GM12878 (cell line): Measurements from ENCODE around the gene FEN1. TPM values are rescaled to one million over a fixed set of nuclear protein-coding genes. Genes with fewer than 3 reads are reported as not detected.

Source experiments
- ATAC-seq: fragments of 200-7000 bp; cut with Tn5 transposase; 3 replicates; pipeline ENCODE4 v1.9.1; 2020; ENCODE audit warnings: mild to moderate bottlenecking, moderate library complexity
- BruUV-seq: library from RNA; stranded (reverse); fragments of 400-500 nt; replicated peaks from 2 replicates; lab custom pipeline; 2021; lab: Mats Ljungman, UMichigan
- CTCF ChIA-PET: fragments of 300-600 bp; sonication (Branson Sonifier 250); formaldehyde crosslinking; extraction: SDS; loops from one replicate; lab custom pipeline; 2021; ENCODE audit warnings: inconsistent platforms; lab: Yijun Ruan, JAX
- POLR2A ChIA-PET: fragments of 350-600 bp; formaldehyde crosslinking; extraction: SDS; loops from one replicate; lab custom pipeline; 2021; ENCODE audit warnings: inconsistent platforms; lab: Charles Lee
- RAD21 ChIA-PET: fragments of 300-600 bp; sonication (Branson Sonifier 250); formaldehyde crosslinking; loops from one replicate; lab custom pipeline; 2023; ENCODE audit warnings: antibody characterized with exemption; ENCODE audit not compliant: unreplicated experiment; lab: Charles Lee
- SMC1A ChIA-PET: fragments of 300-600 bp; sonication (Branson Sonifier 250); formaldehyde crosslinking; loops from one replicate; lab custom pipeline; 2023; ENCODE audit not compliant: unreplicated experiment, uncharacterized antibody; lab: Charles Lee
- DNase-seq: peaks from one replicate; pipeline ENCODE4 v3.0.0-alpha.2; 2011; ENCODE audit warnings: low read depth, low spot score
- FAIRE-seq: peaks from 3 replicates; lab custom pipeline; 2011; peaks lifted over from hg19 to GRCh38; lab: Jason Lieb, UNC
- H2AFZ ChIP-seq: 2 replicates; pipeline ENCODE4 v1.6.0; 2011; ENCODE audit warnings: low read depth, low read length, control low read depth; ENCODE audit not compliant: control insufficient read depth
- H3K27ac ChIP-seq: 2 replicates; pipeline ENCODE4 v1.5.1; 2011; ENCODE audit warnings: control low read depth; ENCODE audit not compliant: control insufficient read depth, insufficient read depth
- H3K27me3 ChIP-seq, 2 experiments: replicated peaks in 1 of 2; 2 replicates each; pipeline versions ENCODE4 v1.6.0 to v1.6.1; 2011; ENCODE audit warnings: low read length in 1 of 2; ENCODE audit not compliant: control insufficient read depth in 2 of 2, insufficient read depth in 2 of 2
- H3K36me3 ChIP-seq, 2 experiments: 2 replicates each; pipeline ENCODE4 v1.5.1; 2011; ENCODE audit warnings: low read length in 1 of 2; ENCODE audit not compliant: control insufficient read depth in 2 of 2, insufficient read depth in 2 of 2
- H3K4me1 ChIP-seq: 2 replicates; pipeline ENCODE4 v1.6.1; 2011; ENCODE audit warnings: mild to moderate bottlenecking, low read length, moderate library complexity, mixed read lengths; ENCODE audit not compliant: control insufficient read depth, insufficient read depth
- H3K4me2 ChIP-seq: 2 replicates; pipeline ENCODE4 v1.6.0; 2011; ENCODE audit warnings: control low read depth; ENCODE audit not compliant: control insufficient read depth, insufficient read depth
- H3K4me3 ChIP-seq: fragments of 200-600 bp; sonication (generic); 2 replicates; pipeline ENCODE4 v1.5.1; 2016
- H3K79me2 ChIP-seq: 2 replicates; pipeline ENCODE4 v1.6.0; 2011; ENCODE audit warnings: low read length; ENCODE audit not compliant: control insufficient read depth, insufficient read depth
- H3K9ac ChIP-seq: 2 replicates; pipeline ENCODE4 v1.8.0; 2011; ENCODE audit warnings: low read length, control low read depth, mixed read lengths; ENCODE audit not compliant: control insufficient read depth, insufficient read depth
- H3K9me3 ChIP-seq: replicated peaks from 3 replicates; pipeline ENCODE4 v1.5.1; 2011; ENCODE audit warnings: mild to moderate bottlenecking, low read length; ENCODE audit not compliant: control insufficient read depth, insufficient read depth
- H4K20me1 ChIP-seq: 2 replicates; pipeline ENCODE4 v1.6.0; 2011; ENCODE audit not compliant: control insufficient read depth, insufficient read depth
- CHD1 ChIP-seq: IDR thresholded peaks from 2 replicates; pipeline ENCODE4 v1.6.1; 2012; ENCODE audit warnings: low read depth, low read length, improper control_type of control experiment
- CTCF ChIP-seq, 3 experiments: IDR thresholded peaks in 2 of 3; conservative IDR thresholded peaks in 1 of 3; 2 replicates each; pipeline ENCODE4 v1.5.1; 2011; ENCODE audit warnings: low read depth in 3 of 3, low read length in 3 of 3, mild to moderate bottlenecking in 3 of 3, control low read depth in 2 of 3, moderate library complexity in 2 of 3, inconsistent platforms in 1 of 3, mixed read lengths in 1 of 3; ENCODE audit not compliant: control insufficient read depth in 2 of 3, insufficient read depth in 1 of 3; ENCODE audit errors: extremely low read depth in 1 of 3
- E2F8 ChIP-seq: fragments of 450-650 bp; IDR thresholded peaks from 2 replicates; pipeline ENCODE4 v1.6.1; 2018; ENCODE audit warnings: mild to moderate bottlenecking, low read depth, moderate library complexity; ENCODE audit not compliant: partially characterized antibody
- E4F1 ChIP-seq: fragments of 450-650 bp; IDR thresholded peaks from 2 replicates; pipeline ENCODE4 v1.6.1; 2018; ENCODE audit warnings: borderline replicate concordance, mild to moderate bottlenecking; ENCODE audit not compliant: partially characterized antibody
- EGR1 ChIP-seq, 2 experiments: IDR thresholded peaks; 1 replicate in 1 of 2; 2 replicates in 1 of 2; pipeline ENCODE4 v1.6.1; 2011 to 2012; ENCODE audit warnings: low read depth in 2 of 2, low read length in 2 of 2, borderline replicate concordance in 1 of 2, mild to moderate bottlenecking in 1 of 2, moderate library complexity in 1 of 2
- IKZF2 ChIP-seq, 2 experiments: fragments of 450-650 bp; IDR thresholded peaks; 2 replicates each; pipeline ENCODE4 v1.6.1; 2017; ENCODE audit warnings: mild to moderate bottlenecking in 2 of 2, moderate library complexity in 2 of 2
- MEF2A ChIP-seq: IDR thresholded peaks from 2 replicates; pipeline ENCODE4 v1.6.1; 2011; ENCODE audit warnings: low read depth, mild to moderate bottlenecking, low read length, moderate library complexity; ENCODE audit not compliant: insufficient read depth
- PBX3 ChIP-seq: IDR thresholded peaks from 2 replicates; pipeline ENCODE4 v1.6.1; 2011; ENCODE audit warnings: mild to moderate bottlenecking, low read depth, low read length, moderate library complexity; ENCODE audit not compliant: insufficient replicate concordance
- POLR2AphosphoS2 ChIP-seq: IDR thresholded peaks from 2 replicates; pipeline ENCODE4 v1.6.1; 2011; ENCODE audit warnings: low read depth, mild to moderate bottlenecking, low read length, improper control_type of control experiment, moderate library complexity
- RBBP5 ChIP-seq: fragments of 200-600 bp; sonication (generic); conservative IDR thresholded peaks from 2 replicates; pipeline ENCODE4 v1.6.1; 2016
- RELB ChIP-seq: fragments of 450-650 bp; IDR thresholded peaks from 2 replicates; pipeline ENCODE4 v1.6.1; 2017; ENCODE audit warnings: low read depth, mild to moderate bottlenecking, moderate library complexity
- TCF12 ChIP-seq: IDR thresholded peaks from 2 replicates; pipeline ENCODE4 v1.6.1; 2011; ENCODE audit warnings: low read depth, mild to moderate bottlenecking, low read length
- TCF7 ChIP-seq: IDR thresholded peaks from 2 replicates; pipeline ENCODE4 v1.6.1; 2014; ENCODE audit warnings: antibody characterized with exemption, borderline replicate concordance
- WGBS: methylation state at CpG from one replicate; pipeline ENCODE4 v1.1.6; 2016; ENCODE audit warnings: low lambda C conversion rate; ENCODE audit not compliant: insufficient replicate concordance, insufficient coverage; ENCODE audit errors: missing lambda C conversion rate; 5-methylcytosine and 5-hydroxymethylcytosine counted together
- in situ Hi-C: fragments of 300-500 bp; cut with MboI; formaldehyde crosslinking; loops from 9 replicates; pipeline ENCODE4 v1.14.3; 2018; ENCODE audit warnings: mixed read lengths
- intact Hi-C: fragments of 100-400 bp; cut with micrococcal nuclease; formaldehyde crosslinking; loops from one replicate; pipeline ENCODE4 v1.14.2; 2022; ENCODE audit not compliant: unreplicated experiment
- polyA plus RNA-seq, 11 experiments: library from polyadenylated mRNA; depleted of rRNA in 4 of 11; unstranded in 6 of 11; stranded (reverse) in 5 of 11; fragments of >200 nt; fragmentation: Nextera tagmentation in 4 of 11; fragmentation: Illumina TruSeq in 1 of 11; extraction: Ambion mirVana in 4 of 11; extraction: Trizol in 1 of 11; gene quantifications; 1 replicate in 1 of 11; 2 replicates in 10 of 11; pipeline versions ENCODE4 v1.2.1 to v1.2.3, GENCODE V29; 2011 to 2016; ENCODE audit warnings: inconsistent platforms in 2 of 11, missing spikeins in 2 of 11, low read depth in 1 of 11
- total RNA-seq, 4 experiments: library from RNA; depleted of rRNA in 3 of 4; stranded (reverse); fragments of >200 nt in 3 of 4; fragmentation: Illumina TruSeq in 1 of 4; extraction: Trizol in 1 of 4; gene quantifications; 2 replicates each; pipeline versions ENCODE4 v1.2.1 to v1.2.3, GENCODE V29; 2013 to 2021

Gene FEN1
- total and polyA plus RNA-seq, 10 of the 15 experiments (the other 5 are each of a cell fraction or from before 2014, with no cell fraction given): 54.8 to 282 (median 125) TPM

- POLR2A ChIA-PET: no interaction called here
- ATAC-seq (no peak), DNase-seq (no peak), FAIRE-seq (no peak)
- no peaks in the 10 kb centered on the region for H3K79me2 ChIP-seq
- SMC1A ChIA-PET: no interaction called here
- no peaks in the 10 kb centered on the region; the same call in 1 of the 2 replicates for H3K4me1 ChIP-seq
- WGBS: 41% methylated on average over 5 of the region's 5 CpGs
- H3K27ac ChIP-seq: no peak overlapping the region
- in situ Hi-C loops: loop anchor here (5.0 kb wide), 1 partner anchor 34 kb away; no protein-coding TSS in a partner anchor
- H3K4me2 ChIP-seq: no peak overlapping the region
- intact Hi-C loops: no loop called here
- H4K20me1 ChIP-seq: no peaks in the 10 kb centered on the region
- no peaks in the 10 kb centered on the region for H3K27me3 ChIP-seq
- H3K9ac ChIP-seq: no peak overlapping the region
- no peak overlapping the region for H2AFZ ChIP-seq
- H3K36me3 ChIP-seq: peaks cover 0 to 5% of the 10 kb centered on the region in 2 experiments; a peak in 3 of 4 replicates
- RAD21 ChIA-PET: interaction anchor here (1.1 kb wide), 1 partner anchor 34 kb away, joined by 3 read pairs; no protein-coding TSS in a partner anchor
- no peak overlapping the region for H3K4me3 ChIP-seq
- no peaks in the 10 kb centered on the region for H3K9me3 ChIP-seq
- BruUV-seq: no TSS peak
- CTCF ChIA-PET: interaction anchor here (0.9 to 1.7 kb wide), 4 partner anchors 16 to 301 kb away, joined by 3 to 10 read pairs (median 4); no protein-coding TSS in a partner anchor
- TF ChIP-seq CTCF (IDR thresholded peaks at IDR 0.05 in 2 of 3, conservative IDR thresholded peaks at IDR 0.05 in 1 of 3; ENCODE audit: control insufficient read depth in 2 of 3, extremely low read depth in 1 of 3, insufficient read depth in 1 of 3, low read depth in 3 of 3, low read length in 3 of 3) (no peak), POLR2AphosphoS2 (no peak), E4F1 (no peak), TCF7 (no peak), E2F8 (no peak), PBX3 (no peak), MEF2A (no peak), CHD1 (no peak), IKZF2 (IDR thresholded peaks at IDR 0.05) (no peak), RBBP5 (no peak), RELB (no peak), EGR1 (IDR thresholded peaks at IDR 0.05; ENCODE audit: borderline replicate concordance in 1 of 2, low read depth in 2 of 2, low read length in 2 of 2) (no peak), TCF12 (no peak)
Observed at GRCh38 chr11:61781585-61781984, 11.1 kb upstream of the FEN1 start.
